Hepatocyte (in vitro differentiated cells): ENCODE data around the gene MTARC2. TPM values are rescaled to one million over a fixed set of nuclear protein-coding genes. Genes with fewer than 3 reads are reported as not detected.

ENCODE experiments used
- DNase-seq: peaks from one replicate; pipeline ENCODE4 v3.0.0-alpha.2; 2016; ENCODE audit warnings: low spot score
- H2AFZ ChIP-seq: fragments of 200-600 bp; sonication (generic); 2 replicates; pipeline ENCODE4 v1.6.0; 2016; ENCODE audit warnings: antibody characterized with exemption, mild to moderate bottlenecking
- H3K27ac ChIP-seq: fragments of 200-600 bp; sonication (generic); 2 replicates; pipeline ENCODE4 v1.5.1; 2016; ENCODE audit warnings: mild to moderate bottlenecking
- H3K27me3 ChIP-seq: fragments of 200-600 bp; sonication (generic); 2 replicates; pipeline ENCODE4 v1.6.1; 2016
- H3K36me3 ChIP-seq: fragments of 200-600 bp; sonication (generic); replicated peaks from 2 replicates; pipeline ENCODE4 v1.5.1; 2016; ENCODE audit warnings: low read depth; ENCODE audit not compliant: insufficient read depth
- H3K4me1 ChIP-seq: fragments of 200-600 bp; sonication (generic); 2 replicates; pipeline ENCODE4 v1.5.1; 2016; ENCODE audit warnings: mild to moderate bottlenecking, moderate library complexity; ENCODE audit not compliant: insufficient read depth
- H3K4me2 ChIP-seq: fragments of 200-600 bp; sonication (generic); 2 replicates; pipeline ENCODE4 v1.6.0; 2016
- H3K4me3 ChIP-seq: fragments of 200-600 bp; sonication (generic); 2 replicates; pipeline ENCODE4 v1.5.1; 2016; ENCODE audit warnings: mild to moderate bottlenecking
- H3K79me2 ChIP-seq: fragments of 200-600 bp; sonication (generic); 2 replicates; pipeline ENCODE4 v1.6.0; 2017; ENCODE audit warnings: mild to moderate bottlenecking
- H3K9me2 ChIP-seq: fragments of 200-600 bp; sonication (generic); replicated peaks from 2 replicates; pipeline ENCODE4 v1.6.0; 2017; ENCODE audit warnings: mild to moderate bottlenecking; ENCODE audit not compliant: insufficient read depth
- H3K9me3 ChIP-seq: fragments of 200-600 bp; sonication (generic); 2 replicates; pipeline ENCODE4 v1.5.1; 2016; ENCODE audit warnings: low read depth, mild to moderate bottlenecking
- H4K20me1 ChIP-seq: fragments of 200-600 bp; sonication (generic); 2 replicates; pipeline ENCODE4 v1.6.0; 2016; ENCODE audit warnings: mild to moderate bottlenecking; ENCODE audit not compliant: insufficient read depth, poor library complexity, severe bottlenecking
- EZH2 ChIP-seq: fragments of 200-600 bp; sonication (generic); IDR thresholded peaks from 2 replicates; pipeline ENCODE4 v1.6.1; 2016; ENCODE audit warnings: antibody characterized with exemption, mild to moderate bottlenecking, borderline replicate concordance
- EZH2phosphoT487 ChIP-seq: fragments of 200-600 bp; sonication (generic); IDR thresholded peaks from one replicate; pipeline ENCODE4 v1.6.1; 2018; ENCODE audit warnings: antibody characterized with exemption, mild to moderate bottlenecking, low read depth, moderate library complexity; ENCODE audit not compliant: unreplicated experiment, severe bottlenecking
- WGBS: methylation state at CpG from one replicate; pipeline ENCODE4 v1.1.6; 2016; ENCODE audit warnings: low lambda C conversion rate; ENCODE audit errors: missing lambda C conversion rate; 5-methylcytosine and 5-hydroxymethylcytosine counted together
- polyA plus RNA-seq: library from polyadenylated mRNA; unstranded; fragments of >200 nt; fragmentation: Nextera tagmentation; extraction: Ambion mirVana; gene quantifications from 2 replicates; pipeline ENCODE4 v1.2.1, GENCODE V29; 2016
- total RNA-seq: library from RNA; depleted of rRNA; stranded (reverse); fragments of >200 nt; gene quantifications from 2 replicates; pipeline ENCODE4 v1.2.3, GENCODE V29; 2014
- TF ChIP-seq, protein P1 (sequence below): fragments of 200-600 bp; sonication (generic); IDR thresholded peaks from 2 replicates; pipeline ENCODE4 v1.5.1; 2016; ENCODE audit warnings: antibody characterized with exemption, mild to moderate bottlenecking; ENCODE audit not compliant: poor library complexity

Gene MTARC2
- total and polyA plus RNA-seq, 2 experiments from 2014 or later = 23.7 to 24.4 TPM

DNA sequence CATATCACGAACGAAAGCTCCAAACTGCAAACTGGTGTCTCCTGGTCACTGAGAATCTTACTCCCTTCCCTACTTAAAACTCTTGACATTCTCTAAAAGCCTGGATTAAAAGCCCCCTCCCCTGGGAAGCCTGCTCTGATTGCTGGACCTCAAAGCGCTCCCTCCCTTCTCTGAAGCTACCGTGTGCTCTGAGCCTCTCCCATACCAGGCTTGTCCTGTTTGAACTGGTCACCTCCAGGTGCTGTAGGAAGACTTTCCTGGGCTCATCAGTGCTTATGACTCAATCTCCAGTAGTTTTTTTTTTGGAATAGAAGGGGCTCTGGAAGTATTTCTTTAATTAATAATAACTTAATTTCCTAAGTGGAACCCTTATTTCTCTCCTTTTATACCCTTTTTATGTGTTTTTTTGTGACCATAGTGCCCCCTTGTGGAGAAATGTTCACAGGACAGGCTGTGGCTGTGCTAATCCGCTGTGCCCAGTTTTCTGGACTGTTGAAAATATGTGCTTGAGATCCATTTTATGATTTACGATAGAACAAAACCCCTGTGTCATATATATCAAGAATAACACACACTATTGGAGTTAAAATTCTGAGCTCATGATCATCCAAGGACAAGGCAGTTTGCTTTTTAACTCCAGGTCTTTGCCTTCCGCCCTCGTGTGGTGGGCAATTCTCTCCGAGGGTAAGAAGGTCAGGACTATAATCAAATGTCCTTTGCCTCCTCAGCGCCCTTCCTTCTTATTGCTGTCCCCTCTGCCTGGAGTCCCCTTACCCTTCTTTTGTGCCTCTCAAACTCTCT is 55.5 kb downstream of the MTARC2 start:
- Histone ChIP-seq H4K20me1 (no peaks in the 10 kb centered on the region), H3K27me3 (no peaks in the 10 kb centered on the region), H3K4me1 (no peaks in the 10 kb centered on the region), H3K79me2 (no peaks in the 10 kb centered on the region), H3K9me3 (no peaks in the 10 kb centered on the region), H3K9me2 (no peaks in the 10 kb centered on the region), H3K4me2 (no peak overlapping the region), H3K36me3 (no peaks in the 10 kb centered on the region), H3K27ac (no peak overlapping the region), H3K4me3 (no peak overlapping the region), H2AFZ (no peak overlapping the region)
- TF ChIP-seq EZH2 = no peak
- TF ChIP-seq EZH2phosphoT487 = no peak
- TF ChIP-seq, protein P1, sequence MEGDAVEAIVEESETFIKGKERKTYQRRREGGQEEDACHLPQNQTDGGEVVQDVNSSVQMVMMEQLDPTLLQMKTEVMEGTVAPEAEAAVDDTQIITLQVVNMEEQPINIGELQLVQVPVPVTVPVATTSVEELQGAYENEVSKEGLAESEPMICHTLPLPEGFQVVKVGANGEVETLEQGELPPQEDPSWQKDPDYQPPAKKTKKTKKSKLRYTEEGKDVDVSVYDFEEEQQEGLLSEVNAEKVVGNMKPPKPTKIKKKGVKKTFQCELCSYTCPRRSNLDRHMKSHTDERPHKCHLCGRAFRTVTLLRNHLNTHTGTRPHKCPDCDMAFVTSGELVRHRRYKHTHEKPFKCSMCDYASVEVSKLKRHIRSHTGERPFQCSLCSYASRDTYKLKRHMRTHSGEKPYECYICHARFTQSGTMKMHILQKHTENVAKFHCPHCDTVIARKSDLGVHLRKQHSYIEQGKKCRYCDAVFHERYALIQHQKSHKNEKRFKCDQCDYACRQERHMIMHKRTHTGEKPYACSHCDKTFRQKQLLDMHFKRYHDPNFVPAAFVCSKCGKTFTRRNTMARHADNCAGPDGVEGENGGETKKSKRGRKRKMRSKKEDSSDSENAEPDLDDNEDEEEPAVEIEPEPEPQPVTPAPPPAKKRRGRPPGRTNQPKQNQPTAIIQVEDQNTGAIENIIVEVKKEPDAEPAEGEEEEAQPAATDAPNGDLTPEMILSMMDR = peak; percentile 86
- WGBS = 83% methylated on average over 10 of the region's 10 CpGs
- DNase-seq = peak; percentile 44

DNA sequence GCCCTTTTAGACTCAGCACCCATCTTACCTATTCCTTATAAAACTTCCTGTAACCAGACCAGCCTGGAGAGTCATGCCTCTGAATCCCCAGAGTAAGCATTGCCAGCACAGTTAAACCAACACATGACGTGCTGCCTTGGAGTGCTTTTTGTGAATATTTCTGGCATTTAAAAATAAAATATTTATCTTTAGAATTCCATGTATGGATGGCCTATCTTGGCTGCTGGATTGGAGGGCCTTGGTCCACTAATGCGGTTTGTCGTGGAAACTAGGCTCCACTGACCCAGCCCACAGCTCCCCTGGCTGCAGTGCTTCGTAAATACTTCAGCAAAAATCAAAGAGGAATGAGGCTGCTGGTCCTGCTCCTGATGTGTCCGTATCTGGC is 56.1 kb downstream of the MTARC2 start:
- DNase-seq = no peak
- Histone ChIP-seq H3K4me2 (no peak overlapping the region), H4K20me1 (no peaks in the 10 kb centered on the region), H2AFZ (no peak overlapping the region), H3K79me2 (no peaks in the 10 kb centered on the region), H3K9me2 (no peaks in the 10 kb centered on the region), H3K27ac (no peak overlapping the region), H3K4me3 (no peak overlapping the region), H3K9me3 (no peaks in the 10 kb centered on the region), H3K36me3 (no peaks in the 10 kb centered on the region), H3K4me1 (no peaks in the 10 kb centered on the region), H3K27me3 (no peaks in the 10 kb centered on the region)
- 72% methylated on average over 5 of the region's 5 CpGs for WGBS
- TF ChIP-seq EZH2phosphoT487 = no peak
- TF ChIP-seq, protein P1 = no peak

DNA sequence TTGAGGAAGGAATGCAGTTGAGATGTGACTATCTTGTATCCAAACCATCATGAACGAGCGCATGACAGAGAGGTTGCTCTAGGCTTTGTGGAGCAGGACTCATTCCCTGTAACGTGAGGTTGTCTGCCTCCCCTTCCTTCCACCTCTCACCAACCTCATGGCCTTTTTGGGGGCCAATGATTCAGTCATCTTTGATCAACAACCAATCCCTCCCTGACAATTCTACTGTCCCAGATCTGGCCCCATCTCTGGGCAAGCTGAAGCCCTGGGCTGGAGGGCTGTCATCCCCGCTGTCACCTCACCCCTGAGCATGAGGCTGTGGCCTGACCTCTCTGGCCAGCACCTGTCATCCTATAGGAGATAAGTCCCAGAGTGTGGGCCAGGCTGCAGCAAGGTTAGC is 58.3 kb downstream of the MTARC2 start:
- no peaks in the 10 kb centered on the region for H3K9me2 ChIP-seq
- no peak overlapping the region for H3K27ac ChIP-seq
- no peak overlapping the region for H3K4me2 ChIP-seq
- 96% methylated on average over 4 of the region's 4 CpGs for WGBS
- H3K79me2 ChIP-seq = no peaks in the 10 kb centered on the region
- no peaks in the 10 kb centered on the region for H3K9me3 ChIP-seq
- H4K20me1 ChIP-seq = no peaks in the 10 kb centered on the region
- TF ChIP-seq, protein P1 = no peak
- TF ChIP-seq EZH2phosphoT487 = no peak
- no peak for TF ChIP-seq EZH2
- H2AFZ ChIP-seq = no peak overlapping the region
- no peaks in the 10 kb centered on the region for H3K27me3 ChIP-seq
- DNase-seq = no peak
- H3K36me3 ChIP-seq = no peaks in the 10 kb centered on the region
- no peak overlapping the region for H3K4me3 ChIP-seq
- no peaks in the 10 kb centered on the region for H3K4me1 ChIP-seq
